HuH-7.5 (cell line): ENCODE data around the gene NCEH1.
"Not testable (repeated sequence)": the region's sequence is repeated elsewhere in the genome, so short reads cannot be mapped to it uniquely, and the experiment has no call there.

ENCODE experiments used
- DNase-seq: peaks from one replicate; pipeline ENCODE4 v3.0.0; 2011; ENCODE audit warnings: low spot score

The NCEH1 gene

GRCh38 chr3:172710664-172711453 lies at the start of gene NCEH1:
Gene NCEH1, minus strand, starts transcription at chr3:172711067. Its CDS starts 83 bp downstream, at chr3:172710984.
- DNase-seq: peak; percentile 62

- DNase-seq: not testable (repeated sequence)
Observed at GRCh38 chr3:172760416-172760815, 49.5 kb upstream of the NCEH1 start.

- no peak for DNase-seq
Observed at GRCh38 chr3:172753125-172753524, 42.3 kb upstream of the NCEH1 start.

- no peak for DNase-seq
Observed at GRCh38 chr3:172752651-172753050, 41.8 kb upstream of the NCEH1 start.

GRCh38 chr3:172751175-172751704 lies 40.4 kb upstream of the NCEH1 start:
- no peak for DNase-seq

- DNase-seq: peak; percentile 84
Observed at GRCh38 chr3:172750368-172751174, 39.7 kb upstream of the NCEH1 start, which contains the start of gene ECT2. Gene ECT2, plus strand, starts transcription at chr3:172750726. Its CDS starts 3,805 bp downstream, at chr3:172754531.

GRCh38 chr3:172750069-172750367 lies 39.2 kb upstream of the NCEH1 start:
- no peak for DNase-seq

- peak; percentile 21 for DNase-seq
Observed at GRCh38 chr3:172749230-172749965, 38.5 kb upstream of the NCEH1 start.

GRCh38 chr3:172746475-172746874 lies 35.6 kb upstream of the NCEH1 start:
- DNase-seq: no peak

- DNase-seq: no peak
Observed at GRCh38 chr3:172739462-172739861, 28.6 kb upstream of the NCEH1 start.

GRCh38 chr3:172735014-172735413 lies 24.1 kb upstream of the NCEH1 start:
- no peak for DNase-seq

GRCh38 chr3:172726380-172726779 lies 15.5 kb upstream of the NCEH1 start:
- no peak for DNase-seq

- DNase-seq: not testable (repeated sequence)
Observed at GRCh38 chr3:172722536-172723040, 11.7 kb upstream of the NCEH1 start.

GRCh38 chr3:172717493-172718088 lies 6.7 kb upstream of the NCEH1 start:
- no peak for DNase-seq

GRCh38 chr3:172716476-172716875 lies 5.6 kb upstream of the NCEH1 start:
- no peak for DNase-seq

GRCh38 chr3:172713316-172713715 lies 2.4 kb upstream of the NCEH1 start:
- DNase-seq: no peak

- DNase-seq: no peak
Observed at GRCh38 chr3:172711454-172711795, 558 bp upstream of the NCEH1 start.

GRCh38 chr3:172709774-172710663 lies 848 bp downstream of the NCEH1 start:
- no peak for DNase-seq

- DNase-seq: no peak
Observed at GRCh38 chr3:172708921-172709773, 1.7 kb downstream of the NCEH1 start.

- no peak for DNase-seq
Observed at GRCh38 chr3:172707967-172708366, 2.9 kb downstream of the NCEH1 start.
